ENCODE data around the gene ANXA2. TPM values are rescaled to one million over a fixed set of nuclear protein-coding genes. Genes with fewer than 3 reads are reported as not detected.

ANXA2 gene
- total RNA-seq, 4 donors from 2014 or later = 487 to 718 (median 620) TPM

GRCh38 chr15:60417112-60417511 is 19.3 kb upstream of the ANXA2 start:
- Histone ChIP-seq H3K36me3 (no peaks in the 10 kb centered on the region), H3K4me3 (no peak overlapping the region), H3K27ac (no peak overlapping the region), H3K27me3 (no peaks in the 10 kb centered on the region), H3K9me3 (no peaks in the 10 kb centered on the region), H3K4me1 (peaks cover 0 to 11% (median 2%) of the 10 kb centered on the region in 4 donors)
- DNase-seq = no peak
- 100% methylated on average over 4 of the region's 4 CpGs for WGBS, 2 donors (ENCODE audit: low coverage in 1 of 2)
- in situ Hi-C loops (cut with MboI; ENCODE audit: low pct_ligation_motif_present in 1 of 4, low pct_unique_long_range_greater_than_20kb in 1 of 4, low sequenced_read_pairs in 3 of 4) (no loop called here), intact Hi-C loops (cut with DNase I; ENCODE audit: low total_unique reads) (no loop called here)
- no peak for TF ChIP-seq POLR2AphosphoS5 (IDR thresholded peaks at IDR 0.05)
- TF ChIP-seq CTCF (IDR thresholded peaks at IDR 0.05) = no peak
- no peak for TF ChIP-seq EP300 (IDR thresholded peaks at IDR 0.05; ENCODE audit: low read depth)
- no peak for TF ChIP-seq POLR2A (IDR thresholded peaks at IDR 0.05)

GRCh38 chr15:60416484-60416883 is 18.7 kb upstream of the ANXA2 start:
- Histone ChIP-seq H3K4me3 (no peak overlapping the region), H3K36me3 (no peaks in the 10 kb centered on the region), H3K27ac (no peak overlapping the region), H3K9me3 (no peaks in the 10 kb centered on the region), H3K27me3 (no peaks in the 10 kb centered on the region), H3K4me1 (peaks cover 0 to 11% (median 2%) of the 10 kb centered on the region in 4 donors)
- intact Hi-C loops (cut with DNase I; ENCODE audit: low total_unique reads) = no loop called here
- WGBS, 2 donors (ENCODE audit: low coverage in 1 of 2) = 92 to 97% methylated on average over 2 to 3 of the region's 3 CpGs
- TF ChIP-seq EP300 (IDR thresholded peaks at IDR 0.05; ENCODE audit: low read depth) (no peak), CTCF (IDR thresholded peaks at IDR 0.05) (no peak), POLR2AphosphoS5 (IDR thresholded peaks at IDR 0.05) (no peak), POLR2A (IDR thresholded peaks at IDR 0.05) (no peak)
- DNase-seq = no peak
- in situ Hi-C loops (cut with MboI; ENCODE audit: low pct_ligation_motif_present in 1 of 4, low pct_unique_long_range_greater_than_20kb in 1 of 4, low sequenced_read_pairs in 3 of 4) = no loop called here

- H3K27ac ChIP-seq = no peak overlapping the region
- no peak for DNase-seq
Observed at GRCh38 chr15:60414016-60414682, 16.4 kb upstream of the ANXA2 start.

More at GRCh38 chr15:60414016-60414682, 16.4 kb upstream of the ANXA2 start:
- 59 to 67% methylated on average over 6 to 10 of the region's 10 CpGs for WGBS, 2 donors (ENCODE audit: low coverage in 1 of 2)
- intact Hi-C loops (cut with DNase I; ENCODE audit: low total_unique reads) = no loop called here
- Histone ChIP-seq H3K4me3 (no peak overlapping the region), H3K36me3 (no peaks in the 10 kb centered on the region), H3K9me3 (no peaks in the 10 kb centered on the region), H3K4me1 (peaks cover 0 to 3% (median under 1%) of the 10 kb centered on the region in 4 donors), H3K27me3 (no peaks in the 10 kb centered on the region)
- in situ Hi-C loops (cut with MboI; ENCODE audit: low pct_ligation_motif_present in 1 of 4, low pct_unique_long_range_greater_than_20kb in 1 of 4, low sequenced_read_pairs in 3 of 4) = no loop called here
- no peak for TF ChIP-seq EP300 (IDR thresholded peaks at IDR 0.05; ENCODE audit: low read depth)
- no peak for TF ChIP-seq CTCF (IDR thresholded peaks at IDR 0.05)
- no peak for TF ChIP-seq POLR2A (IDR thresholded peaks at IDR 0.05)
- TF ChIP-seq POLR2AphosphoS5 (IDR thresholded peaks at IDR 0.05) = no peak

All from transverse colon (tissue), 4 donors.